Prostate gland (tissue), 2 donors: ENCODE measurements around the gene DOCK4.

Source experiments
- POLR2A ChIP-seq: fragments of 450-650 bp; IDR thresholded peaks from one replicate; pipeline ENCODE4 v1.6.1; 2016; ENCODE audit warnings: antibody characterized with exemption, mild to moderate bottlenecking
- POLR2AphosphoS5 ChIP-seq: sonication (generic); formaldehyde crosslinking; IDR thresholded peaks from one replicate; pipeline ENCODE4 v1.6.1; 2017; ENCODE audit warnings: antibody characterized with exemption
- TF ChIP-seq, protein P1 (sequence below), 4 experiments: fragments of 200-600 bp in 2 of 4; fragments of 450-650 bp in 2 of 4; sonication (generic) in 2 of 4; IDR thresholded peaks; 1 replicate in 3 of 4; 2 replicates in 1 of 4; pipeline ENCODE4 v1.5.1; 2016 to 2019; ENCODE audit warnings: antibody characterized with exemption in 4 of 4, mild to moderate bottlenecking in 2 of 4, moderate library complexity in 2 of 4

DNA sequence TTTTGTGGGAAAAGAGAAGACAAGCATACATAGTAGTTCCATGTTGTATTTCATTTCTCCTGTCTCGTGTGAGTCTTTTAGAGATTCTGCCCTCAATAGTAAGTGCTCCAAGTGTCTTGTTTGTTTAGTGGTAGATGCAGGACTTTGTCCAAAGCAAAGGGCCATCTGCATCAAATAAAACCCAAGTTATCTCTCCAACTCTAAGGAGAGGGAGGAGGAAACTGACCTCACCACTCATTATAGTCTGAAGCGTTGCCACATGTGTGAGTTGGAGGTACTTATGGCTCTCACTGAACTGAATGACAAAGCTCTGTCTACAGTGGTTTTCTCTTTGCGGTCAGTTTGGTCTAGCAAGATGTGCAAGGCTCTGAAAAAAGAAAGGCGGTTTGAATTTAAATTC, 272.6 kb downstream of the DOCK4 start:
- TF ChIP-seq, protein P1, sequence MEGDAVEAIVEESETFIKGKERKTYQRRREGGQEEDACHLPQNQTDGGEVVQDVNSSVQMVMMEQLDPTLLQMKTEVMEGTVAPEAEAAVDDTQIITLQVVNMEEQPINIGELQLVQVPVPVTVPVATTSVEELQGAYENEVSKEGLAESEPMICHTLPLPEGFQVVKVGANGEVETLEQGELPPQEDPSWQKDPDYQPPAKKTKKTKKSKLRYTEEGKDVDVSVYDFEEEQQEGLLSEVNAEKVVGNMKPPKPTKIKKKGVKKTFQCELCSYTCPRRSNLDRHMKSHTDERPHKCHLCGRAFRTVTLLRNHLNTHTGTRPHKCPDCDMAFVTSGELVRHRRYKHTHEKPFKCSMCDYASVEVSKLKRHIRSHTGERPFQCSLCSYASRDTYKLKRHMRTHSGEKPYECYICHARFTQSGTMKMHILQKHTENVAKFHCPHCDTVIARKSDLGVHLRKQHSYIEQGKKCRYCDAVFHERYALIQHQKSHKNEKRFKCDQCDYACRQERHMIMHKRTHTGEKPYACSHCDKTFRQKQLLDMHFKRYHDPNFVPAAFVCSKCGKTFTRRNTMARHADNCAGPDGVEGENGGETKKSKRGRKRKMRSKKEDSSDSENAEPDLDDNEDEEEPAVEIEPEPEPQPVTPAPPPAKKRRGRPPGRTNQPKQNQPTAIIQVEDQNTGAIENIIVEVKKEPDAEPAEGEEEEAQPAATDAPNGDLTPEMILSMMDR (IDR thresholded peaks at IDR 0.05) = no peak
- no peak for TF ChIP-seq POLR2A
- no peak for TF ChIP-seq POLR2AphosphoS5
